Ovary (tissue), 9 donors: ENCODE measurements around the gene ZNF205. TPM values are rescaled to one million over a fixed set of nuclear protein-coding genes. Genes with fewer than 3 reads are reported as not detected.

Experiments
- DNase-seq, 5 donors: peaks; one replicate each; pipeline ENCODE4 v3.0.0-alpha.2; 2019 to 2020
- H3K27ac ChIP-seq, 2 donors: fragments of 200-600 bp; one replicate each; pipeline versions ENCODE4 v1.5.1 to v1.8.0; 2019 to 2022
- H3K27me3 ChIP-seq: fragments of 200-600 bp; one replicate; pipeline ENCODE4 v1.8.0; 2022
- H3K36me3 ChIP-seq: fragments of 200-600 bp; sonication (generic); one replicate; pipeline ENCODE4 v1.5.1; 2019
- H3K4me1 ChIP-seq: one replicate; pipeline ENCODE4 v1.8.1; 2013; ENCODE audit warnings: mild to moderate bottlenecking, moderate library complexity; ENCODE audit not compliant: insufficient read depth
- H3K4me3 ChIP-seq: fragments of 200-600 bp; sonication (generic); one replicate; pipeline ENCODE4 v1.5.1; 2017
- H3K9me3 ChIP-seq, 2 donors: fragments of 200-600 bp in 1 of 2; sonication (generic) in 1 of 2; one replicate each; pipeline versions ENCODE4 v1.5.1 to v1.8.1; 2013 to 2019; ENCODE audit warnings: mild to moderate bottlenecking in 1 of 2, moderate library complexity in 1 of 2
- CTCF ChIP-seq, 3 donors: fragments of 450-650 bp in 2 of 3; fragments of 200-600 bp in 1 of 3; IDR thresholded peaks; one replicate each; pipeline versions ENCODE4 v1.5.1 to v1.8.0; 2016 to 2022; ENCODE audit warnings: antibody characterized with exemption in 3 of 3, mild to moderate bottlenecking in 1 of 3
- EP300 ChIP-seq: sonication (generic); formaldehyde crosslinking; IDR thresholded peaks from one replicate; pipeline ENCODE4 v1.6.1; 2017; ENCODE audit warnings: antibody characterized with exemption
- POLR2A ChIP-seq: fragments of 450-650 bp; IDR thresholded peaks from one replicate; pipeline ENCODE4 v1.6.1; 2017; ENCODE audit warnings: antibody characterized with exemption, mild to moderate bottlenecking, moderate library complexity
- WGBS, 3 donors: extraction: QIAGEN DNeasy Blood & Tissue Kit in 1 of 3; methylation state at CpG; one replicate each; pipeline versions ENCODE4 v1.1.5 to v1.1.7; 2013 to 2017; 5-methylcytosine and 5-hydroxymethylcytosine counted together
- intact Hi-C, 4 donors: fragments of 100-400 bp; cut with DNase I; formaldehyde crosslinking; loops; one replicate each; pipeline versions ENCODE4 v1.11.0 to v1.15.1; 2022 to 2023
- polyA plus RNA-seq, 2 donors: library from polyadenylated mRNA; stranded (reverse); fragments of 200-250 nt in 1 of 2; fragments of 350-450 nt in 1 of 2; fragmentation: Illumina TruSeq in 1 of 2; extraction: RNeasy Lipid Tissue Mini Kit (QIAGEN cat#74804) in 1 of 2; gene quantifications; one replicate each; pipeline ENCODE4 v1.2.3, GENCODE V29; 2013 to 2014
- total RNA-seq, 7 donors: library from RNA; depleted of rRNA in 2 of 7; stranded (reverse); fragments of >200 nt in 2 of 7; fragmentation: NEBNext Ultra II Directional in 3 of 7; extraction: Animal tissue kit (Norgen Biotek cat#: 25700) in 3 of 7; gene quantifications; one replicate each; pipeline versions ENCODE4 v1.1.0 to v1.2.4, GENCODE V29; 2016 to 2023
- donor health status: DM: no; HTN: no; CAD: no; lungs with moderate emphysema.
- donor health status: DM: no; HTN: no; CAD: no.
- donor health status: Bipolar disorder and iron deficiency.
- donor health status: DM: yes; HTN: yes; CAD: no.
- donor health status: DM: no; HTN: no; CAD: no.
- donor health status: DM: yes; HTN: yes; CAD: no.

Gene ZNF205
- total and polyA plus RNA-seq, 9 donors, result 3.0 to 22.1 (median 15.6) TPM

- Histone ChIP-seq H3K4me1 (peaks cover 2% of the 10 kb centered on the region), H3K27ac (no peak overlapping the region), H3K4me3 (no peak overlapping the region), H3K36me3 (no peaks in the 10 kb centered on the region), H3K27me3 (no peaks in the 10 kb centered on the region), H3K9me3 (no peaks in the 10 kb centered on the region)
- intact Hi-C loops, result no loop called here
- WGBS, 3 donors, result 56 to 66% (median 63%) methylated on average over 29 of the region's 29 CpGs
- DNase-seq, result no peak
- TF ChIP-seq POLR2A (no peak), EP300 (no peak), CTCF (IDR thresholded peaks at IDR 0.05) (no peak)
These were observed 11.2 kb upstream of the ZNF205 start for GRCh38 chr16:3101018-3101840.

- intact Hi-C loops, result no loop called here
- peaks cover 2% of the 10 kb centered on the region for H3K4me1 ChIP-seq
- H3K4me3 ChIP-seq, result no peak overlapping the region
- H3K9me3 ChIP-seq, result no peaks in the 10 kb centered on the region
- 57 to 71% (median 67%) methylated on average over 27 of the region's 27 CpGs for WGBS, 3 donors
- H3K27me3 ChIP-seq, result no peaks in the 10 kb centered on the region
- TF ChIP-seq POLR2A (no peak), EP300 (no peak), CTCF (IDR thresholded peaks at IDR 0.05) (no peak)
- no peak overlapping the region for H3K27ac ChIP-seq
- no peak for DNase-seq
- H3K36me3 ChIP-seq, result no peaks in the 10 kb centered on the region
These were observed 10.4 kb upstream of the ZNF205 start for GRCh38 chr16:3101841-3102470.

GRCh38 chr16:3106205-3106928, 6.0 kb upstream of the ZNF205 start:
- peak overlapping the region; percentile 62 for H3K4me3 ChIP-seq
- peak overlapping the region in 1 of 2 donors; percentile 49 for H3K27ac ChIP-seq
- DNase-seq, result peak; percentile 89 to 96 (median 93)
- no peaks in the 10 kb centered on the region for H3K27me3 ChIP-seq
- 0 to 1% (median 1%) methylated on average over 34 to 74 of the region's 74 CpGs for WGBS, 3 donors
- intact Hi-C loops, result no loop called here
- H3K4me1 ChIP-seq, result no peaks in the 10 kb centered on the region
- H3K9me3 ChIP-seq, result no peaks in the 10 kb centered on the region
- no peaks in the 10 kb centered on the region for H3K36me3 ChIP-seq
- TF ChIP-seq EP300 (no peak), CTCF (IDR thresholded peaks at IDR 0.05) (no peak), POLR2A (no peak)

- TF ChIP-seq EP300, result no peak
- no peak for TF ChIP-seq CTCF (IDR thresholded peaks at IDR 0.05)
- no peak for TF ChIP-seq POLR2A
- Histone ChIP-seq H3K36me3 (no peaks in the 10 kb centered on the region), H3K9me3 (no peaks in the 10 kb centered on the region), H3K27ac (peak overlapping the region in 1 of 2 donors; percentile 43), H3K4me3 (peak overlapping the region; percentile 66), H3K4me1 (peaks cover 10% of the 10 kb centered on the region), H3K27me3 (no peaks in the 10 kb centered on the region)
- peak; percentile 58 to 78 (median 66) for DNase-seq
- intact Hi-C loops, result no loop called here
- WGBS, 3 donors, result 1 to 4% (median 3%) methylated on average over 19 of the region's 19 CpGs
These were observed 642 bp downstream of the ZNF205 start for GRCh38 chr16:3112881-3113574.
